Inferior parietal cortex (tissue), 1 donor: ENCODE results near the gene ATP2B2.

Experiments used
- DNase-seq: peaks from one replicate; pipeline ENCODE4 v3.0.0-alpha.2; 2016; ENCODE audit errors: extremely low spot score

Gene ATP2B2

DNA sequence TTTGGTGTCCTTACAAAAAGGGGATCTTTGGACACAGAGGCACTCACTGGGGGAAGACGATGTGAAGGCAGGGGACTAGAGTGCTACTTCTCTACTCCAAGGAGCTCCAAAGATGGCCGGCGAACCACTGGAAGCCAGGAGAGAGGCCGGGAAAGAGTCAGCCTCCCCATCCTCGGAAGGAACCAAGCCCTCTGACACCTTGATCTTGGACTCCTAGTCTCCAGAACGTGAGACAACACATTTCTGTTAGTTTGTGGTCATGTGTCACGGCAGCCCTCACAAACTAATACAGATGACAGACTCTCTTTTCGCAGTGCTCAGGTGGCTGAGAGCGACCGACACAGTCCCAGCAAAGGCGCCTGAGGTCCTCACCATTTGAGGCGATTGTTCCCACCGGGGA is 24.4 kb upstream of the ATP2B2 start:
- DNase-seq: no peak

DNA sequence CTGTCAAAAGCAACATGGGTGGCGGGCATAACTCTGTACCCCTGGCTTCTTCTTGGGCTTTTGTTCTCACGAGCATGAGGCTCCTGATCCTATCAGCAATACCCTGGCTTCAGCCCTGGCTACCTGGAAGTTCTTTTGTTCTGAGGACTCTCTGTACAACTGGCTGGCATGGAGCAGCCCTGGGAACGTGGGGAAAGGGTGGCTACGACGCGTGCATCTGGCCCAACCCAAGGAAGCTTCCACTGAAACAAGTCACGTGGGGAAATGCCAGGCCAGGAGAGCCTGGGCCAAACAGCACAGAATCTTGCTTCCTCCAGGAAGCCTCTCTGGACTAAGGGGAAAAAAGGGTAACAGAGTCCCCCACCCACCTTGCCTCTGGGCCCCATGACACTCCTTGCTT is 22.7 kb upstream of the ATP2B2 start:
- DNase-seq: no peak

DNA sequence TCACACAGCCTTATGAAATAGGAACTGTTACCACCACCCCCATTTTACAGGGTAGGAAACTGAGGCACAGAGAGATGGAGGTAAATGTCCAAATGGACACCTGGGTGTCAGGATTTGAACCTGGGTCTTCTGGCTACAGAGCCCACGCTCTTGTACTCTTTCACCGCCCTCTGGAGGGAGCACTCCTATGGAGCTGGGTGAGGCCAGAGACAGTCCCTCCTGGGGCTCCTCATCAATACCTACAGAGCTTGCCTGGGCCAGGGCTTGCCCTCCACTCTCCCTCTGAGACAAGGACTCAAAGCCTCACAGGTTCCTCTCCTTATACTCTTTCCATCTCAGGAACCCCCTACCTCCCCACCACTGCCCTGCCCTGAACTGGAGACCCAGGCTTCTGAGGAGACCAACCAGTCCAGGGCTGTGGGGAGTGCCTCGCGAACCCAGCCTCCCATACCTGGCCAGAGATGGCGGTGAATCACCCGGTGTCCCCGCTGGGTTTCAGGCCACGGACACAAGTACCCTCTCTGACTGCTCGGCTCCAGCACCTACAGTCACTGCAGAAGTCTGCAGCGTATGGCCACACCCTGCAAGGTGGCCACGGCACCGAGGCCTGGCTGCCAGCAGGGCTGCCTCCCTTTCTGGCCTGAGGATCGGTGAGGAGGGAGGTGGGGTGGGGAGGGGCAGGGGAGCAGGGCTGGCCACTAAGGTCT is 22.1 kb upstream of the ATP2B2 start:
- no peak for DNase-seq

DNA sequence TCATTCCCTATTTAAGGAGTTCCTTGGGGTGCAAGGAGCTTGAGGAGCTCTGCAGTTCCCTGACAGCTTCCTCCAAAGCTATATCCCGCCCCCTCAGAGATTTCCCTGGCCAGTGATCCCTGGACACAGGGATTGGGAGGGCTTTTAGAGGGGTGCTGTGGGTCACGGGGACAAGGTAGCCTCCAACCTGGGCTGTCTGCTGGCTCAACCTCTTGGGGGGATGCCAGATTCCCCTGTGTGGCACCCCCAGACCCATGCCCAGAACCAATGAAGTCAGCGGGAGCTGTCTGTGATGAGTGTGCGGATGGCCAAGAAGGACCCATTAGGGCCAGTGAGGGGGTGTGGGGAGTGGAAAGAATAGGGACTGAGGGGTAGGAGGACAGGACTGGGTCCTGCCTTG is 21.0 kb upstream of the ATP2B2 start:
- no peak for DNase-seq

DNA sequence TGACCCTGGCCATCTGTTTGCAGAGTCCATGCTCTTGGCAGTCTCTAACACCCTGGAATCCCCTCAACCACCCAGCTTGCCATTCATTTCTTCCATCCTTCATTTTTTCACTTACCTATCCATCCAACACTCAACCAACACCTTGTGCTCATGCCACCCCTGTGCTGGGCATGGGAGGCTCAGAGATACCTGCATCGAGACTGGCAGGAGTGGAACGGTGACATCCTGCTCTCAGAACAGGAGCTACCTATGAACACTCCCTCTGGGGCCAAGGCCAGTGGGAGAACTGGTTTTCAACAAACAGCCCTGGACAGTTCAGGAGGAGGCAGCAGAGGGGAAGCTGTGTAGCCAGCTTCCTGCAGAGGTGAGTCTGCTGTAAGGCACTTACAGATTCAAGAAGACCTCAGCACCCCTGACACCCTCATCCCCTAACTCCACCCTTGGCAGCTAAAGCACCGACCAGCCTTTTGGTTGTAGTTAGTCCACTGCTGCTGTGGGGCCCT is 19.5 kb upstream of the ATP2B2 start:
- DNase-seq: no peak

DNA sequence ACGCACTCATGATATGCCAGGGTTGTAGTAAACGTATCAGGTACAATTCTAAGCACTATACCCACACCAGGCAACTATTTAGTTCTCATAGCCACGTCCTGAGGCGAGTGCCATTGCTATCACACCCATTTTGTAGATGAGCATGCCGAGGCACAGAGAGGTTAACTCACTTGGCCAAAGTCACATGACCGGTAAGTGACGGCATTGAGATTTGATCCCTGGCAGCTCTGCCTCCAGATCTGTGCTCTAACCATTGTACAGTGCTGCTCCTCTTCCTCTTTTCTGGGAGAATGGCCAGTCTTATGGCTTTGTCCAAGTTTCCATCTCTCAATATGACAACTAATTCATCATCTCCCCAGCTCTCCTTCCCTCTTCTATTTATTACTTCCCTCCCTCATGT is 18.9 kb upstream of the ATP2B2 start:
- DNase-seq: no peak

DNA sequence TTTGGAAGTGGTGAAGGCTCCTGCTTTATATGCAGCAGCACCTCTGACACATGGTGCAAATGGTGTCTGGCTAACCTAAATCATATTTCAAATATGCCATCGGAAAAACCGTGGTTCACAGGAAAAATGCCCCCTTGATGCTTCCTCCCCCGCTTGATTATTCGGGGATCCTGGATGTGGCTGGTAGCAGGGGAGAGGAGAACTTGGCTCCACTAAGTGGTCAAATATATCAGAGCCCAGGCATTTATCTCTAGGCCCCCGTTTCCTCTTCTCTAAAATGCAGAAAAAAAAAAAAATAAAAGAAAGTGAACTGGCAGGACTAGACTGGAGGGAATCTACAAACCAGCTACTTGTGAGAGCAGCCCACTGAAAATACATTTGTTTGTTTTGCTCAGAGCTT is 18.2 kb upstream of the ATP2B2 start:
- no peak for DNase-seq

DNA sequence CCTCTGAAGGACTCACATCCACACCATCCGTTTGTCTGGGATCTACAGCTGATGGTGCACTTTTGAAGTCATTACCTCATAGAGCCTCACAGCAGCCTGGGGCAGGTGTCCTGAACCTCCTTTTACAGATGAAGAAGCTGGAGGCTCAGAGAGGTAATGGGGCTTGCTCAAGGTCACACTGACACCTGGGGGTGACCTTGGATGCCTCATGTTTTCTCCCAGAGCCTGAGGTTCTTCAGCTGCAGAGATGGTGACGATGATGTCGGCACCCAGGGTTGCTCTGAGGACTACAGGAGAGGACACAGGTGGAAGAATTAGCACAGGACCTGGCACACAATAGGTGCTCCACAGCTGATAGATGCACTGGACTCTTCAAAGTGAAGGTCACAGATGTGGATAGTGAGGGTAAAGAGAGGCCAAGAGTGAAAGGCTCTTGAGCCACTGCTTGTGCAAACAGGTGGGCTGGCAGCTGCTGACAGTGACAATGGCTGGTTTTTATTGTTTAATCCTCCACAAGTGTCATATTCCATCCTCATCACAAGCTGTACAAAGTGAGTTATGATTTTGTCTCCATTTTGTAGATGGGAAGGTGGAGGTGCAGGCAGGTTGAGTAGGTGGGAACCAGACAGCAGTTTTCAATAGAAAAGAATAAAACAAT is 17.4 kb upstream of the ATP2B2 start:
- DNase-seq: no peak

DNA sequence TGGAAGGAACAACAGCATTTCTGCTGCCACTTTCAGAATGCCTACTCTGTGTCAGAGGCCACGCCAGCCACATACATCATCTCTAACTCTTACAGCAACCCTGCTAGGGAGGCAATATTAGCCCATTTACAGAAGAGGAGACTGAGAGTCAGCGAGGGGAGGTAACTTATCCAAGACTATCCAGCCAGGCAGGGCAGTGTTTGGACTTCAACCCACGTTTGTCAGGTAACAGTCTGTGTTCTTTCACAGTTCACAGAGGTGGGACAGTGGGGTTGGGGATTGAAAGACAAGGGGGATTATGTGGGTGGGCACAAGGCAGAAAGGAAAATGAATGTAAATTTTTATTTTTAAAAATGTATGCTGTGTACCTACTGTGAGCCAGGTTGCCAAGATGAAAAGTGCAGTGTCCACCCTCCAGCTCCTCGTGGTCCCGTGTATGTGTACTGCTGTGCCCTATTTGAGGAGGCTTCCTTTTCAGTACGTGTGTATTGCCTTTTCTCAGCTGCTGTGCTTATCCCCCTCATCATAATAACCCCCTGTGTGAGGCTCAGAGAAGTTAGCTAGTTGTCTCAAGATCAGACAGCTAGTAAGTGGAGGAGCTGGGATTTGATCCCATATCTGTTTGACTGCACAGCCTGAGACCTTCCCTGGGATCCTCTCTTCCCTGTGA is 16.5 kb upstream of the ATP2B2 start:
- DNase-seq: no peak

DNA sequence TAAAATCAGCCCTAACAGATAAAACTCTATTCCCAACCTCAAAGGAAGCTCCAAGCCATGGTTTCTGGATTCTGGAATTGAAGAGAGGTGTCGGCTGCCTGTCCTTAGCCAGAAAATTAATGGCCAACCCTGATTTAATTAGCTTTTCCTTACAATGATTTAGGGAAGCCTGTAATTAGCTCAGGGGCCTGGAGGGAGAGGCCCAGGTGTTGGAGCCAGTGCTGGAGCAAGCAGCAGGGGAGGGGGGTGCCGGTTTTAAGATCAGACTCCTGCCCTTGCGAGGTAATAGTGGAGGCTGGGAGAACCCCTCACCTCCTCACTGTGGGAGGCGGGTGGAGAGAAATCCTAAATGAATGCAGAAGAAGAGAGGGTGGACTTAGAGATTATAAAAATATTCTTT is 14.7 kb upstream of the ATP2B2 start:
- no peak for DNase-seq

DNA sequence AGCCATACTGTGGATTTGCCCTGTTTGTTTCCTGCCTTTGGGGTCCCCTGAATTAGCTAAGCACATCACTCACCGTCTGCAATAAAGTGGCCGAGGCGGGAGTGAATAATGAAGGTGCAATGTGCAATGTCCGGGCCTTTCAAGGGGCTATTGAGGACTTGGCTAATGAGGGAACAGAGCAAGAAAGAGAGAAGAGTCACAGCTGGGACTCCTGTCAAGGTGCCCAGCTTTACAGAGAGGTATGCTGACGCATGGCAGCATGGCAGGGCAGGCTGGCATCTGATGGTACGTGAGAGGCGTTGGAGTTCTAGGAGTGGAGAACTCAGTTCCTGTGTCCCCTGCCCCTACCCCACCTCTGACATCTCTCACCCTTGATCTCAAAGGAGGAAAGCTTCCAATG is 13.8 kb upstream of the ATP2B2 start:
- DNase-seq: no peak

DNA sequence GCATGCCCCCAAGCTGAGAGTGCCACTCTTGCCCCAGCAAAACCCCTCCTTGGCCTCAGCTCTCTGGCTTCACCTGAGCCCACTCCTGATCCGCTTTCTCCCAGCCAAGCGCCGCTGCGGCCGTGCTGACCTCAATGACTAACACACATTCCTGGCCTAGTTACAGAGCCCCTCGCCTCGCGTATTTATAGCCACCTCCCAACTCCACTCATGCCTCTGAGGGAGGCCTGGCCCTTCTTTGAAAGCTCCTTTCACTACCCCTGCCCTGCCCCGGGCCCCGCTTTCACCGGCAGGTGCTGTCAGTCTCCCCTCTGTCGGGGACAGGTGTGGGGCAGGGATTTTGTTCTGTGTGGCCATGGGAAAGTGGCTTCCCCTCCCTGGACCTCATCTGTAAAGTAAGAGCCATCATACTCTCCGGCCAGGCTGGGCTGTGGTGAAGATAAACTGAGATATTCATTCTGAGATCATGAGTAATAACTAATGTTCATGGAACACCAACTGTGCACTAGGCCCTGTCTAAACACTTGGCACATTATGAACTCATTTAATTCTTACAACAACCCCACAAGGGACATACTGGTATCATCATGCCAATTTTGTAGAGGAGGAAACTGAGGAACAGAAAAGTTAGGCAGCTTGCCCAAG is 13.2 kb upstream of the ATP2B2 start:
- no peak for DNase-seq

DNA sequence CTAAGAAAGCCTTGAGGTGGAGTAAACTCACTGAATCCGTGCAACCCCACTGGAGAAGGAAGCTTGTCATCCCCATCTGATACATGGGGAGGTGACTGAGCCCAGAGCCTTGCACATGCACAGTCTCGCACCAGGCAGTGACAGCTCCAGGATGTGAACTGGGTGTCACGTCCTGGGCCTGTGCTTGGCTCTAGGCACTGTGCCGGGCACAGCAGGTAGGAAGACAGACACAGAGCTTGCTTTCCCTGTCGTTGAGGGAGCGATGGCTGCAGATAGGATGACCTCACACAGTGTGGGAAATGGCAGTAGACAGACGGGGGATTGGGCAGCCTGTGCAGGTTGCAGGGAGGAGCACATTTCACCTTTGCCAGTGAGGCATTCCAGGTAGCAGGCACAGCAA is 12.2 kb upstream of the ATP2B2 start:
- DNase-seq: no peak

DNA sequence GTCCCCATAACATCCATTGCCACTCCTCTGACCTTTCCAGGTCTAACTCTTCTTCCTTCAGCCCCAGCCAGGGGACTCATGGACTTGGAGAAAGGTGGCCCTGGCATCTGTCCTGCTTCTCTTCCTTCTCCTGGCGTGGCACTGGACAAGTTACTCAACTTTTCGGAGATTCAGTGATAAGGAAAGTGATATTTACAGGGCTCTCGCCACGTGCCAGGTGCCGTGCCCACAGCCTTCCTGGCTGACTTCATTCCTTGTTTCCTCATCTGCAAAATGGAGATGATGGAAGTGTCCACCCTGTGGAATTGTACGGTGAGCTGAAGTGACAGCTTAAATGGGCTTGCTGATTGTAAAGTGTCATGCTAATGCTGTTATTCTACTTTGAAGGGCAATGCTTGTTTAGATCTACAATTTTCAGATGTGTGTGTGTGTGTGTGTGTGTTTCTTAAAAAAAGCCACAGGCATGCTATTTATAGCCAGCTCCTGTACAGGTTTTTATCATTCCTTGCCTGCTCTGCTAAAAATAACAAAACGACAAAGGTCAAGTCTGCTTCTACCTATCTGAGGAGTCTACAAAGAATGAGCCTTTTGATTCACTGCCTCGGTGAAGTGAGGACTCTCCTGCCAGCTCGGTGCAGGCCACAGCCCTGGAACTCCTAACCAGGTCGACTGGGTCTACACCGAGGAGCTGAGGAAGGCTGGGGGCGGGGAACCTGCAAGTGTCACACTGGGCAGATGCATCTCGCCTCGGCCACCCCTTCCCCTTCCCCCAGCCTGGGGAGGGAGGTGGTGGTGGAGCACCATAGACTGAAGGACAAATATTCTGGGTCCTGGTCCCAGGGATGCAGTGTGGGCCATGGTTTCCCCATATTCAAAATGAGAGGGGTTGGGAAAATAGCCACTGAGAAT is 11.4 kb upstream of the ATP2B2 start:
- DNase-seq: no peak

DNA sequence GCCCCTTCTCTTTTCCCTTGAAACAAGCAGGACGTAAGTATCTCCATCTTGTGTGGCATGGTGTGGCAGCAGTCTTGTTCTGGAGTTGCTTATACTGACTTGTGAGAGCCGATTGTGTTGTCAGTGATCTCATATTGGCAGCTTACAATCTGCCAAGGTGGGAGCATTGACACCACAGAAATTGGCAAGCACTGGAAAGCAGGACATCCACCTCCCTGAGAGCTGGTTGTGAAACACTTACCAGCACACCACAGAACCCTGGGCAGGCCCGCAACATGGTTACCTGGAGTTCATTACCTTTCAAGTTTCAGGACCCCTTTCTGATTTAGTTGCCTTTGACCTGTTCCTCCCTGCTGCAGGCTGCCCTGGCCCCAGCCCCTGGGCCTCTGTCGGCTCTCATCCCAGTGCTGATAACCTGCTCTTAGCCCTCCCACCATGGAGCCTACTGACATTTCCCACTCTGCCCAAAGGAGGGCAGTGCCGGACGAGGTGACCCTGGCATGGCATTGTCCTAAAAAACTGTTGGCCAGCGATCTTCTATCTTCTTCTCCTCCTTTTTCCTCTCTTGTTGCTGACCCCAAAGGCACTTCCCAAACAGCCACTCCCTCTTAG is 10.6 kb upstream of the ATP2B2 start:
- no peak for DNase-seq

DNA sequence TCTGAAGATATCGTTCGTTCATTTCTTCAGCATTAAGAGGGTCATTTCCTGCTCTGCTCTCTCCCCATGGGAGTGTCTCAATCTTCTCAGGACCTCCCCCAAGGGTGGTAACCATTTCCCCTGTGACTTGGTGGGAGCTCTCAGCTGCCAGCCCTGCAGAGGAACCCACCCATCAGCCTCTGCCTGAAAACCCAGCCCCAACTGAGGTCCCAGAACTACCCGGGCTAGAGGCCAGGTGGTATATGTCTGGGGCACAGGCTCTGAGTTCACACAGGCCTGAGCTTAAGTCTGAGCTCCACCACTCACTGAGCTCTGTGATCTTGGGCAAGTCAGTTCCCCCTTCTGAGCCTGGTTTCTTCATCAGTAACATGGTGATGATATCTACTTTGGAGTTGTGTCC is 10.0 kb upstream of the ATP2B2 start:
- DNase-seq: no peak

DNA sequence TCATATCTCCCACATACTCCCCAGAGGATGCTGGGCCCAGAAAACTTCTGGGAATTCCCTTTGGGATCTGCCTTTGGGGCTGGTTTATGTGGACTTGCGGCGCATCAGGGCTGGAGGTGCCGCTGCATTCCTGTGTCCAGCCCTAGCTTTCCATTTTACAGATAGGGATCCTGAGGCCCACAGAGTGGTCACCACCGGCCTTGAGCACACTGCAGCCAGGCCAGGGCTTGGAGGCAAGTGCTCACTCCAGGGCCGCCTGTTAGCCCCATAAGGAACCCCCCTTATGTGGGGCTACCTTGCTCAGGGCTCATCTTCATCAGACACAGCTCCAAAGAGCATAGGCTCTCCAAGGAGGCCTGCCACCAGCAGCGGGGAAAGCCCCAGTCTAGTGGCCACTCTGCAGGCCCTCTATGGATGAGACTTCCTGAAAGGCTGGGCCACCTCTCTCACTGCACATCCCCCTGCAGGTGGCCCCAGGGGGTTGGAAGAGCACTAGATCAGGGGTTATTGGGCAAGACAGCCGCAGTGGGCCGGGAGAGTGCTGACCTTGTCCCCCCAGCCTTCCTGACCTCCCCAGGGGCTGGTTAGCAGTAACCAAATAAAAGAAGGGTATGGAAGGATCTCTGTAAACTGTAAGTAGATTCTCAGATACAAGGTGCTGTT is 9.2 kb upstream of the ATP2B2 start:
- no peak for DNase-seq

DNA sequence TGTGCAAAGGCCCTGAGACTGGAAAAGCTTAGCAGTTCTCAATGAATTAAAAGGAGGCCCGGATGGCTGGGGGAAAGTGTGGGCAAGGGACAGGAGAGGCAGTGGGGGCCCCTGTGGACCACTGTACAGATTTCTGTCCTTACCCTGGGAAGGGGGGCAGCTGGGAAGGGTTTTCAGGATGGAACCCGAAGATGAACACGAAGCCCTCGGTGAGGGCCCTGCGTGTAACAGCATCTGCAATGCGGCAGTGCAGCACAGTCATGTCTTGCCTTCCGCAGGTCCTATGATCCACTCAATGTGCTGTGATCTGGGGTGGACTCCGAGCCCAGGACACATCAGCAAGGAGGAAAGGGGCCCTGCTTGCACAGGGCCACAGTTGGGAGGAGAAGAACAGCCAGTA is 7.9 kb upstream of the ATP2B2 start:
- DNase-seq: no peak

DNA sequence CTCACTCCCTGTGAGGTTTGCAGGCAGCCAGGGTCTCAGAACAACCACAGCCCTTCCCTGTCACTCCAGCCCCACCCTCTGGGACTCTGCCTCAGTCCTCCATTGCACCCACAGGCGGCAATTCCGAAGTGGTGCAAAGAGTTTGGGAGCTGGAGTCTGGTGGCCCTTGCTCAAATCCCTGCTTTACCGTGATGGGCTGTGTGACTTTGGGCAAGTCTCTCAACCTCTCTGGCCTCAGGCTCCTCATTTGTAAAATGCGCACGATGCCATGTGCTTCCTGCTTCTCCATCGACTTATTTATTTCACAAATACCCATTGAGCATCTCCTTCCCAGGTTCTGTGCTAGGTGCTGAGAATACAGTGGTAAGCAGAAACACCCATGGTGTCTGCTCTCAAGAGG is 7.3 kb upstream of the ATP2B2 start:
- no peak for DNase-seq

DNA sequence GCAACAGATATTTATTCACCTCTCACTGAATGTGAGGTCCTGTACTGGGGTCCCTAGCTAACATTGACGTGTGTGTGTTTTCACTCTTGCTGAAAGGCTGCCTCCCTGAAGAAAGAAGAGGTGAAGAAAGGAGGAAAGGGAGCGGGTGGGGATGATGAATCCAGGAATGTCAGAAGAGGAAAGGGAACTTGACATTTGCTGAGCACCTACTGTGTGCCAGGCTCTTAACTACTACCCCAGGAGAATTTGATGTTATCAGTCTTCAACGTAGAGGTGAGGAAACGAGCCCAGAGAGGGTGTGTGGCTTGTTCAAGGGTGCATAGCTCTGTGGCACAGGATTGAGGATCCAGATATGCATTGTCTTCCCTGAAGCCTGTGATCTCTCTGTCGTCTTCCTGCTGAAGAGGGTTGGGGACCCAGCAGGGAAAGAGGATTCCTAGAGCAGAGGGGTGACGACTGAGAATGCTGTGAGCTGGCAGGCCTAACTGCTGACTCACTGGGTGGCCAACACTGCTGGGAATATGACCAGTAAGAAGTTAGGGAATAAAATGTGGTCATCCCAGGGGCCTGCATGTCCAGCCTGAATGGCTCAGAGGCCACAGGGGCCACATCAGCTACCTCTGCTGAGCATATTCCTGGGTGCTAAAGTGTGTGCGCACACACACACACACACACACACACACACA is 6.6 kb upstream of the ATP2B2 start:
- DNase-seq: no peak
